Colon (tissue), 2 donors: ENCODE results near the gene THOC2.

Source experiments
- FAIRE-seq: peaks from 2 replicates; lab custom pipeline; 2012; peaks lifted over from hg19 to GRCh38; lab: Jason Lieb, UNC
- donor health status: control.
- donor health status: control.

Gene THOC2

DNA sequence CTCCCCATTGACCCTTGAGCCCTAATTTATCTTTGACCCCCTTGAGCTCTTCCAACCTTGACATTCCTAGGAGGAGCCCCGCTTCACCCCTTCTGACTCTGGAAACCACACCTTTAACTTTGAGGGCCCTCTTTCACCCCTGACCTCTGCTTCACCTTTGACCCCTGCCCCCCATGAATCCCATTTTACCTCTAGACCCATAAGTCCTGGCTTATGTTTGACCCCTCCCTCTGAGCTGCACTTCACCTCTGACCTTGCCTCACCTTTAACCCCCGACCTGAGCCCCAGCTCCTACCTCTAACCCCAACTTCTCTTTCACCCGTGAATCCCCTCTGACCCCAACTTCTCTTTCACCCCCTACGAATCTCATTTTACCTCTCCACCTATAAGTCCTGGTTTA is 169.7 kb downstream of the THOC2 start:
- no peak for FAIRE-seq

DNA sequence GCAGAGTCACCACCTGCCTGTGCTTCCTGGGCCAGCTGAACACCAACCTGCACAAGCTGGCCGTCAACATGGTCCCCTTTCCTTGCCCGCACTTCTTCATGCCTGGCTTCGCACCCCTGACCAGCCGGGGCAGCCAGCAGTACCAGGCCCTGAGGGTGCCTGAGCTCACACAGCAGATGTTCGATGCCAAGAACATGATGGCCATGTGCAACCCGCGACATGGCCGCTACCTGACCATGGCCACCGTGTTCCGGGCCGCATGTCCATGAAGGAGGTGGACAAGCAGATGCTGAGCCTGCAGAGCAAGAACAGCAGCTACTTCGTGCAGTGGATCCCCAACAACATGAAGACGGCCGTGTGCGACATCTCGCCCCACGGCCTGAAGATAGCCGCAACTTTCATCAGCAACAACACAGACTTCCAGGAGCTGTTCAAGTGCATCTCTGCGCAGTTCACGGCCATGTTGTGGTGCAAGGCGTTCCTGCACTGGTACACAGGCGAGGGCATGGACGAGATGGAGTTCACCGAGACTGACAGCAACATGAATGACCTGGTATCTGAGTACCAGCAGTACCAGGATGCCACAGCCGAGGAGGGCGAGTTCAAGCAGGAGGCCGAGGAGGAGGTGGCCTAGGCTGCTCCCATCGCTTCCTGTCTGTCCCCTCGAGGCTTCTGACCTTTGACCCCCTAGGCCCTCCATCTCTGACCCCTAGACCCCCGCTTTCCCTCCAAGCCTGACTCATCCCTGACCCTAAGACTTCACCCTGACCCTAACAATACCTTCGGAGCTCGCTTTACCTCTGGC is 170.3 kb downstream of the THOC2 start:
- FAIRE-seq = no peak

DNA sequence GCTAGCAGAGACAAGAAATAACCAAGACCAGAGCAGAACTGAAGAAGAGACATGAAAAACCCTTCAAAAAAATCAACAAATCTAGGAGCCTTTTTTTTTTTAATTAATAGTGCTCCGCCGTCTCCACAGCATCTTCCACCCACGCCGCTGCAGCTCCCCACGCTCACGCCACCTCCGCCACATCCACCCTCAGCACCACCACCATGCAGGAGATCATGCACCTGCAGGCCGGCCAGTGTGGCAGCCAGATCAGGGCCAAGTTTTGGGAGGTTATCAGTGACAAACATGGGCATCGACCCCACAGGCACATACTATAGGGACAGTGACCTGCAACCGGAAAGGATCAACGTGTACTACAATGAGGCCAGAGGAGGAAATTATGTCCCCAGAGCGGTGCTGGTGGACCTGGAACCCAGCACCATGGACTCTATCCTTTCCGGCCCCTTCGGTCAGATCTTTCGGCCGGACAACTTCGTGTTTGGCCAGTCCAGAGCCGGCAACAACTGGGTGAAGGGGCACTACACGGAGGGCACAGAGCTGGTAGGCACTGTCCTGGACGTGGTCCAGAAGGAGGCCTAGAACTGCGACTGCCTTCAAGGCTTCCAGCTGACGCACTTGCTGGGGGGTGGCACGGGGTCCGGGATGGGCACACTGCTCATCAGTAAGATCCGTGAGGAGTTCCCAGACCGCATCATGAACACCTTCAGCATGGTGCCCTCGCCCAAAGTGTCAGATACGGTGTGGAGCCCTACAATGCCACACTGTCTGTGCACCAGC is 171.2 kb downstream of the THOC2 start:
- no peak for FAIRE-seq

DNA sequence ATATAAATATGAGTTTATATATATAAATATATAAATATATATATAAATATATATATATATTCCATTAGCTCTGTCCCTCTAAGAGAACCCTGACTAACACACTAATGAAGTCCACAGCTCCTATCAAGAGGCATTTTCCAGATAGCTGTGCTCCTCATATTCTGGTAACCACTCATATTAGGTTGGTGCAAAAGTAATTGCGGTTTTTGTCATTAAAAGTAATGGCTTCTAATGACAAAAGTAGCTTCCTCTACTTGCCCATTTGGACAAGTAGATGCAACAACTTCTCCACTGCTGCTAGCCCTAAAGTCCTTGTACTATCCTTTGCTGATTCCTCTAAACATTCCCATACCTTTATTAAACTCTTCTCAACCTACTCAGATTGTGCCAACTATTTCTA is 182.0 kb downstream of the THOC2 start:
- FAIRE-seq = no peak
